Right ventricle myocardium superior (tissue), 1 donor: ENCODE data around the gene LACRT. TPM values are rescaled to one million over a fixed set of nuclear protein-coding genes. Genes with fewer than 3 reads are reported as not detected.

ENCODE experiments used
- ATAC-seq: fragments of 200-7000 bp; cut with Tn5 transposase; one replicate; pipeline ENCODE4 v1.9.1; 2020; ENCODE audit warnings: mild to moderate bottlenecking; ENCODE audit not compliant: poor library complexity
- DNase-seq: peaks from one replicate; pipeline ENCODE4 v3.0.0-alpha.2; 2020
- intact Hi-C: fragments of 100-400 bp; cut with DNase I; formaldehyde crosslinking; loops from one replicate; pipeline ENCODE4 v1.11.2; 2022
- total RNA-seq: library from RNA; stranded (reverse); fragmentation: NEBNext Ultra II Directional; extraction: Animal tissue kit (Norgen Biotek cat#: 25700); gene quantifications from one replicate; pipeline ENCODE4 v1.2.1, GENCODE V29; 2021
- donor health status: DM: no; HTN: yes; CAD: no; lungs with severe emphysema.

Gene LACRT
- total RNA-seq, 1 donor from 2014 or later, result not detected

- intact Hi-C loops, result no loop called here
- DNase-seq (no peak), ATAC-seq (no peak)
These were observed 49.5 kb downstream of the LACRT start for GRCh38 chr12:54585243-54585642.

- DNase-seq, result no peak
- intact Hi-C loops, result no loop called here
- ATAC-seq, result no peak
These were observed 50.6 kb downstream of the LACRT start for GRCh38 chr12:54584128-54584527.

- intact Hi-C loops, result no loop called here
- DNase-seq (no peak), ATAC-seq (no peak)
These were observed 51.0 kb downstream of the LACRT start for GRCh38 chr12:54583726-54584125.

- ATAC-seq, result no peak
- no peak for DNase-seq
- intact Hi-C loops, result no loop called here
These were observed 53.3 kb downstream of the LACRT start for GRCh38 chr12:54581412-54581811.

Other genes starting within 250 kb of the LACRT start
- gene ITGA5, start 215.6 kb downstream of the LACRT start, total RNA-seq, result 51.6 TPM
- not detected for gene GTSF1, start 161.3 kb downstream of the LACRT start, total RNA-seq
- 7.4 TPM for gene NCKAP1L, start 137.1 kb downstream of the LACRT start, total RNA-seq
- gene PDE1B, start 85.3 kb downstream of the LACRT start, total RNA-seq, result 2.4 TPM
- gene PPP1R1A, start 46.2 kb downstream of the LACRT start, total RNA-seq, result 192 TPM
- gene DCD, start 13.5 kb upstream of the LACRT start, total RNA-seq, result not detected
- gene MUCL1, start 219.6 kb upstream of the LACRT start, total RNA-seq, result not detected